Neural crest cell (in vitro differentiated cells): ENCODE data around the gene WFDC6. TPM values are rescaled to one million over a fixed set of nuclear protein-coding genes. Genes with fewer than 3 reads are reported as not detected.

Experiments used
- DNase-seq: peaks from one replicate; pipeline ENCODE4 v3.0.0; 2021; ENCODE audit warnings: low read depth, mixed read lengths, low spot score
- H3K27ac Mint-ChIP-seq: one replicate; pipeline ENCODE4 v1.8.0; 2021; ENCODE audit warnings: mild to moderate bottlenecking, mixed read lengths; ENCODE audit not compliant: unreplicated experiment
- H3K27me3 Mint-ChIP-seq: 2 replicates; pipeline ENCODE4 v1.8.0; 2021; ENCODE audit warnings: low read depth, mild to moderate bottlenecking, mixed read lengths
- H3K36me3 Mint-ChIP-seq: 2 replicates; pipeline ENCODE4 v1.8.0; 2021; ENCODE audit warnings: low read depth, mild to moderate bottlenecking, mixed read lengths
- H3K4me1 Mint-ChIP-seq: 2 replicates; pipeline ENCODE4 v1.8.0; 2021; ENCODE audit warnings: mixed read lengths
- H3K4me3 Mint-ChIP-seq: one replicate; pipeline ENCODE4 v1.8.0; 2021; ENCODE audit warnings: mild to moderate bottlenecking, mixed read lengths
- H3K9me3 Mint-ChIP-seq: 2 replicates; pipeline ENCODE4 v1.8.0; 2021; ENCODE audit warnings: mixed read lengths
- CTCF ChIP-seq: fragments of 200-600 bp; sonication (generic); conservative IDR thresholded peaks from 2 replicates; pipeline ENCODE4 v1.5.0; 2021; ENCODE audit warnings: antibody characterized with exemption, mild to moderate bottlenecking
- total RNA-seq: library from RNA; stranded (reverse); gene quantifications from 2 replicates; pipeline ENCODE4 v1.2.1, GENCODE V29; 2021

The WFDC6 gene
- total RNA-seq, 1 donor from 2014 or later, result not detected

GRCh38 chr20:45515147-45515913, 24.0 kb downstream of the WFDC6 start, which contains the start of gene SPINT3:
Gene SPINT3, minus strand, starts transcription at chr20:45515622. Its CDS starts 14 bp downstream, at chr20:45515608.
- no peak for DNase-seq
- no peak within 1 kb of the TSS for H3K4me3 Mint-ChIP-seq
- TF ChIP-seq CTCF, result no peak

GRCh38 chr20:45510242-45510862, 28.9 kb downstream of the WFDC6 start:
- Mint-ChIP-seq H3K4me3 (no peak overlapping the region), H3K27ac (no peak overlapping the region), H3K9me3 (no peaks in the 10 kb centered on the region), H3K4me1 (no peaks in the 10 kb centered on the region), H3K27me3 (peaks cover 72% of the 10 kb centered on the region), H3K36me3 (no peaks in the 10 kb centered on the region)
- no peak for DNase-seq
- no peak for TF ChIP-seq CTCF

More at GRCh38 chr20:45515147-45515913, 24.0 kb downstream of the WFDC6 start, which contains the start of gene SPINT3:
- Mint-ChIP-seq H3K4me1 (no peaks in the 10 kb centered on the region), H3K36me3 (no peaks in the 10 kb centered on the region), H3K9me3 (no peaks in the 10 kb centered on the region), H3K27me3 (peaks cover 48% of the 10 kb centered on the region), H3K27ac (no peak within 1 kb of the TSS)

- Mint-ChIP-seq H3K4me1 (no peaks in the 10 kb centered on the region), H3K27ac (no peak overlapping the region), H3K27me3 (peaks cover 69% of the 10 kb centered on the region), H3K36me3 (no peaks in the 10 kb centered on the region), H3K4me3 (no peak overlapping the region), H3K9me3 (no peaks in the 10 kb centered on the region)
- TF ChIP-seq CTCF, result no peak
- no peak for DNase-seq
Observed at GRCh38 chr20:45509091-45509490, 30.2 kb downstream of the WFDC6 start.

GRCh38 chr20:45508068-45508886, 31.0 kb downstream of the WFDC6 start:
- H3K27me3 Mint-ChIP-seq, result peaks cover 62% of the 10 kb centered on the region
- H3K36me3 Mint-ChIP-seq, result no peaks in the 10 kb centered on the region

More at GRCh38 chr20:45508068-45508886, 31.0 kb downstream of the WFDC6 start:
- Mint-ChIP-seq H3K4me1 (no peaks in the 10 kb centered on the region), H3K9me3 (no peaks in the 10 kb centered on the region), H3K27ac (no peak overlapping the region), H3K4me3 (no peak overlapping the region)
- no peak for TF ChIP-seq CTCF
- DNase-seq, result no peak
